Osteocyte (in vitro differentiated cells): Measurements from ENCODE around the gene PDIA5. TPM values are rescaled to one million over a fixed set of nuclear protein-coding genes. Genes with fewer than 3 reads are reported as not detected.

ENCODE experiments used
- DNase-seq: peaks from one replicate; pipeline ENCODE4 v3.0.0; 2021; ENCODE audit warnings: mixed read lengths; ENCODE audit not compliant: unreplicated experiment; ENCODE audit errors: extremely low spot score
- H3K27ac Mint-ChIP-seq: one replicate; pipeline ENCODE4 v1.8.0; 2021; ENCODE audit warnings: mild to moderate bottlenecking, mixed read lengths; ENCODE audit not compliant: unreplicated experiment
- H3K27me3 Mint-ChIP-seq: one replicate; pipeline ENCODE4 v1.8.0; 2021; ENCODE audit warnings: mixed read lengths; ENCODE audit not compliant: unreplicated experiment
- H3K36me3 Mint-ChIP-seq: one replicate; pipeline ENCODE4 v1.8.0; 2021; ENCODE audit warnings: mixed read lengths; ENCODE audit not compliant: unreplicated experiment
- H3K4me1 Mint-ChIP-seq: one replicate; pipeline ENCODE4 v1.8.0; 2021; ENCODE audit warnings: mixed read lengths; ENCODE audit not compliant: unreplicated experiment
- H3K4me3 Mint-ChIP-seq: one replicate; pipeline ENCODE4 v1.8.0; 2021; ENCODE audit warnings: mild to moderate bottlenecking, moderate library complexity, mixed read lengths; ENCODE audit not compliant: unreplicated experiment
- H3K9me3 Mint-ChIP-seq: one replicate; pipeline ENCODE4 v1.8.0; 2021; ENCODE audit warnings: mixed read lengths; ENCODE audit not compliant: unreplicated experiment
- total RNA-seq: library from RNA; stranded (reverse); gene quantifications from 2 replicates; pipeline ENCODE4 v1.2.1, GENCODE V29; 2021
- TF ChIP-seq, protein P1 (sequence below): fragments of 200-600 bp; sonication (generic); IDR thresholded peaks from 2 replicates; pipeline ENCODE4 v1.5.0; 2021; ENCODE audit warnings: antibody characterized with exemption, mild to moderate bottlenecking, moderate library complexity

Gene PDIA5
- total RNA-seq, 1 donor from 2014 or later = 35.5 TPM

DNA sequence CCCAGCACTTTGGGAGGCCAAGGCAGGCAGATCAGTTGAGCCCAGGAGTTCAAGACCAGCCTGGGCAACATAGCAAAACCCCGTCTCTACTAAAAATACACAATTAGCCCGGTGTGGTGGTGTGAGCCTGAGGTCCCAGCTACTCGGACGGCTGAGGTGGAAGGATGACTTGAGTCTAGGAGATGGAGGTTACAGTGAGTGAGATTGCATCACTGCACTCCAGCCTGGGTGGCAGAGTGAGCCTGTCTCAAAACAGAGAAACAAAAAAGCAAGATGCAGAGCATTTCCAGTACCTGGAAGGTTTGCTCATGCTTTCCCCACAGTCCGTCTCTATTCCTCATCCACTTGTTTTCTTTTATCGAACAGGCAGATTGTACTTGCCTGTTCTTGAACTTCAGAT, 3.8 kb upstream of the PDIA5 start:
- Mint-ChIP-seq H3K4me3 (no peak overlapping the region), H3K4me1 (peaks cover 10% of the 10 kb centered on the region), H3K36me3 (no peaks in the 10 kb centered on the region), H3K9me3 (no peaks in the 10 kb centered on the region), H3K27me3 (peaks cover 12% of the 10 kb centered on the region), H3K27ac (no peak overlapping the region)
- TF ChIP-seq, protein P1, sequence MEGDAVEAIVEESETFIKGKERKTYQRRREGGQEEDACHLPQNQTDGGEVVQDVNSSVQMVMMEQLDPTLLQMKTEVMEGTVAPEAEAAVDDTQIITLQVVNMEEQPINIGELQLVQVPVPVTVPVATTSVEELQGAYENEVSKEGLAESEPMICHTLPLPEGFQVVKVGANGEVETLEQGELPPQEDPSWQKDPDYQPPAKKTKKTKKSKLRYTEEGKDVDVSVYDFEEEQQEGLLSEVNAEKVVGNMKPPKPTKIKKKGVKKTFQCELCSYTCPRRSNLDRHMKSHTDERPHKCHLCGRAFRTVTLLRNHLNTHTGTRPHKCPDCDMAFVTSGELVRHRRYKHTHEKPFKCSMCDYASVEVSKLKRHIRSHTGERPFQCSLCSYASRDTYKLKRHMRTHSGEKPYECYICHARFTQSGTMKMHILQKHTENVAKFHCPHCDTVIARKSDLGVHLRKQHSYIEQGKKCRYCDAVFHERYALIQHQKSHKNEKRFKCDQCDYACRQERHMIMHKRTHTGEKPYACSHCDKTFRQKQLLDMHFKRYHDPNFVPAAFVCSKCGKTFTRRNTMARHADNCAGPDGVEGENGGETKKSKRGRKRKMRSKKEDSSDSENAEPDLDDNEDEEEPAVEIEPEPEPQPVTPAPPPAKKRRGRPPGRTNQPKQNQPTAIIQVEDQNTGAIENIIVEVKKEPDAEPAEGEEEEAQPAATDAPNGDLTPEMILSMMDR = no peak
- no peak for DNase-seq

GRCh38 chr3:123064506-123064905, 2.3 kb upstream of the PDIA5 start:
- Mint-ChIP-seq H3K27ac (no peak overlapping the region), H3K27me3 (peaks cover 10% of the 10 kb centered on the region), H3K36me3 (no peaks in the 10 kb centered on the region), H3K4me1 (peaks cover 22% of the 10 kb centered on the region), H3K9me3 (no peaks in the 10 kb centered on the region), H3K4me3 (no peak overlapping the region)
- TF ChIP-seq, protein P1 = no peak
- DNase-seq = no peak

DNA sequence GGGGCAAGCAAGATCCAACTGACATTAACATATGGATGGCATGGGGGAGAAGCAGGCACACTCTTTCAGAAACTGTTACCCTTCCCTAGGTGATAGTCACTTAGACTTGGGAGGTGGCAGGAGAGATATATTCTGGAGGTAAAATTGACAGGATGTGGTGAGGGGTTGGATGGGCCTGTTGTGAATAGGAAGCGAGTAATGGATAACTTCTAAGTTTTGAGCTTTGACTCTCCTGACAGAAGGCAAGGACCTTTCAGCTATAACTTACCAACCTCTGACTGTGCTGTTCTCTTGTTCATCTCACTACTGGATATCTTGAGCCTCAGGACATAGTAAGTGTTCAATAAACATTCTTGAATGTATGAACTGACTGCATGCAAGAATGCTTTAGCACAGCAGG, 1.9 kb upstream of the PDIA5 start:
- H3K9me3 Mint-ChIP-seq = no peaks in the 10 kb centered on the region
- TF ChIP-seq, protein P1 = no peak
- DNase-seq = no peak
- H3K27me3 Mint-ChIP-seq = peaks cover 9% of the 10 kb centered on the region
- no peak overlapping the region for H3K4me3 Mint-ChIP-seq
- H3K27ac Mint-ChIP-seq = no peak overlapping the region
- peaks cover 22% of the 10 kb centered on the region for H3K4me1 Mint-ChIP-seq
- H3K36me3 Mint-ChIP-seq = no peaks in the 10 kb centered on the region

- no peaks in the 10 kb centered on the region for H3K36me3 Mint-ChIP-seq
- no peak for DNase-seq
- peak overlapping the region; percentile 82 for H3K27ac Mint-ChIP-seq
Measured at GRCh38 chr3:123066599-123066895, 278 bp upstream of the PDIA5 start.

DNA sequence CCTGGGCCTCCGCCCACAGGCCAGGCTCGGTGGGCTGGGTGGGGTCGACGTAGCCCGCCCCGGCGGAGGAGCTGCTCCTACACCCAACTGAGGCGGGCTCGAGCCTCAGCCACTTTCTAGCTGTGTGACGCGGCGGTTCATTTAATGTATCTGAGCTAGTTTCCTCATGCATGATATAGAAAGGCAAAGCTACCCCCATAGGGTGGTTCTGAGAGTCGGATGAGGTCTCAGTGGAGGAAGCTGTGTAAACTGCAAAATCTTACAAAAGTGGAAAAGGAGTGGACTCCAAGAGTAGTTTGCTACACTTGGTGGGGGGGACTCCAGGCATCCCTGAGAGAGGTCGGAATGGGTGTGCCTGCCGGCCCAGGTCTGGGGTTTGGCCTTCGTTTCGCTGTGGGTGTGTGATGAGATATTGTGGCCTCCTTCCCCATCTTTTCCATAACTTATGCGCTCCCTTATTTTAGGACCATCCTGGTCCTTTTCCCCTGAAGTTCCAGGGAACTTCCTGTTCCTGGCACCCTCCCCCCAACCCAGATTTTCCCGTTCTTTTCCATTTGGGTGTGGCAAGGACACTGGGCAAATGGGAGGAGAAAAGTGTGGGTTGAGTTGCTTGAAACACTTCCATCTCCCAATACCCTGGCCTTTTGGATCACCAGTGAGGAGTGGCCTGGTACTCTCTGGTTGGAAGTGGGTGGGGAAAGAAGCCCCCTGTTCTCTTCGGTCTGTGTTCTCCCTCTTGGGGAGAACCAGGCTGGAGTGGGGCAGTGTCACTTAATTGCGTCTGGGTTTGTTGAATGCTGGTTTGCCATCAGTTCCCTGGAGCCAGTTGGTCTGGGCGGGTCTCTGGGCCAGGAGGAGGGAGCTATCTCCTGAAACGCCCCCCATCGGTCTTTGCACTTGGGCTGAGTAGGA, 1.1 kb downstream of the PDIA5 start:
- no peaks in the 10 kb centered on the region for H3K36me3 Mint-ChIP-seq
- peak overlapping the region; percentile 90 for H3K4me3 Mint-ChIP-seq
- H3K9me3 Mint-ChIP-seq = no peaks in the 10 kb centered on the region
- no peaks in the 10 kb centered on the region for H3K27me3 Mint-ChIP-seq
- no peak for DNase-seq
- H3K4me1 Mint-ChIP-seq = peaks cover 25% of the 10 kb centered on the region
- TF ChIP-seq, protein P1 = no peak
- peak overlapping the region; percentile 85 for H3K27ac Mint-ChIP-seq

More at GRCh38 chr3:123066599-123066895, 278 bp upstream of the PDIA5 start:
- no peaks in the 10 kb centered on the region for H3K9me3 Mint-ChIP-seq
- TF ChIP-seq, protein P1 = no peak
- peak overlapping the region; percentile 90 for H3K4me3 Mint-ChIP-seq
- peaks cover 7% of the 10 kb centered on the region for H3K27me3 Mint-ChIP-seq
- peaks cover 25% of the 10 kb centered on the region for H3K4me1 Mint-ChIP-seq
